ENCODE results near the gene TSKU.
"Not testable (repeated sequence)": the region's sequence is repeated elsewhere in the genome, so short reads cannot be mapped to it uniquely, and the experiment has no call there.

TSKU gene

GRCh38 chr11:76791002-76791770, 8.0 kb downstream of the TSKU start:
- DNase-seq, result not testable (repeated sequence)

- no peak for DNase-seq
Observed at GRCh38 chr11:76791861-76792260, 8.7 kb downstream of the TSKU start.

DNA sequence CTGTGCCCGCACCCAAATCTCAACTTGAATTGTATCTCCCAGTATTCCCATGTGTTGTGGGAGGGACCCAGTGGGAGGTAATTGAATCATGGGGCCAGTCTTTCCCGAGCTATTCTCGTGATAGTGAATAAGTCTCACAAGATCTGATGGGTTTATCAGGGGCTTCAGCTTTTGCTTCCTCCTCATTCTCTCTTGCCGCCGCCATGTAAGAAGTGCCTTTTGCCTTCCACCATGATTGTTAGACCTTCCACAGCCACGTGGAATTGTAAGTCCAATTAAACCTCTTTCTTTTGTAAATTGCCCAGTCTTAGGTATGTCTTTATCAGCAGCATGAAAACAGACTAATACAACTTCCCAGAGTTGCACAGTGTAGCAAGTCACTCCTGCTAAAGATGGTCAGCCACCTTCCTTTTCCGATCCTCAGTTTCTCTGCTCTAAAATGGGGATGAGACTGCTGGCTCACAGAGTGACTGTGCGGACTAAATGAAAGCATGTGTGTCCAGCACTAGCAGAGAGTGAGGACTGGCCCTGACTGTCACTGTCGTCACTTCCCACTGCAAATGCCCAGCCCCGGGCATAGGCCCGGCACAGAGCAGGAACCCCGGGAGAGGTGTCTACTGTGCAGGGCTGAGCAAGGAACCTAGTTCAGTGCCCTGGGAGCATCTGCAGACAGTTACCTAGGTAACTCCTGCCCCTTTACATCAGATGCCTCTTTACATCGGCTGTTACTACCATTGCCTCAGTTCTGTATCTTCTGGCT, 9.5 kb downstream of the TSKU start:
- no peak for DNase-seq

DNA sequence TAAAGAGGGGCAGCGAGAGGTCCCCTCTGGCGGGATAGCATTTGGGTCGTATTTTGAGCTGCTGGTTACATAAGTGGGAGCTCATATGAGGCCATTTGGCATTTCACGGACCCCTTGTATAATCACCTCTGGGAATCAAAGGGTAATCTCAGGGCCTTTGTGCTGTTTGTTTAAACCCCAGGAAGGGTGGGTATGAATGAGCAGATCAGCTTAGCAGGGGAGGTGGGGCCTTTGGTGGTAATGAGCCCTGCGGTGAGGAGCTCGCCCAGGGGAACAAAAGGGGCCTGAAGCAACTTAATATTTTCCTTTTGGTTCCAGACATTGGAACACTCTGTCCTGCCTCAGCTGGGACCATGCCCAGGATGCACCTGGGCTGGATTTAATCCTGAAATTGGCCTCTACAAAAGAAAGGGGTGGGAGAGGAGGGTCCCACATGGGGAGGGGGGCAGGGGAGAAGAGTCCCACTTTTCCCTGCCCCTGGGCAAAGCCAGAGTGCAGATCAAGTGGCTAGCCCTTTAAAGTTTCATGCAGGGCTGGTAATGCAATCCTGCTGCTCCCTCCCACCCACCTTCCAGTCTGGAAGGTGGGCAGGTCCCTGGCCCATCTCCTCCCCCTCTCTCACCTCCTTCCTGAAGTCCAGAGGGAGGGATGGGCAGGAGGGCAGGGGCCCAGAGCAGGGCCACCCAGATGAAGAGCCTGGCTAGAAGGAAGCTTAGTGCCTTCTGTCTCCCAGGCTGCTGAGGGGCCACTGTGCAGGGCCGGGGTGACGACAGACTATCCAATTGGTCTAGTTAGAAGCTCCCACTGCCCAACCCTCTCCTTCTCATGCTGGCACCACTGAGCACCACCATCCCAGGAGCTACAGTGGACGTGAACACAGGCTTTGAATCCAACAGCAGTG, 10.5 kb downstream of the TSKU start:
- no peak for DNase-seq

GRCh38 chr11:76794371-76795289, 11.5 kb downstream of the TSKU start:
- DNase-seq, result no peak

- no peak for DNase-seq
Observed at GRCh38 chr11:76795290-76795935, 12.3 kb downstream of the TSKU start.

- DNase-seq, result no peak
Observed at GRCh38 chr11:76795936-76796441, 12.8 kb downstream of the TSKU start.

DNA sequence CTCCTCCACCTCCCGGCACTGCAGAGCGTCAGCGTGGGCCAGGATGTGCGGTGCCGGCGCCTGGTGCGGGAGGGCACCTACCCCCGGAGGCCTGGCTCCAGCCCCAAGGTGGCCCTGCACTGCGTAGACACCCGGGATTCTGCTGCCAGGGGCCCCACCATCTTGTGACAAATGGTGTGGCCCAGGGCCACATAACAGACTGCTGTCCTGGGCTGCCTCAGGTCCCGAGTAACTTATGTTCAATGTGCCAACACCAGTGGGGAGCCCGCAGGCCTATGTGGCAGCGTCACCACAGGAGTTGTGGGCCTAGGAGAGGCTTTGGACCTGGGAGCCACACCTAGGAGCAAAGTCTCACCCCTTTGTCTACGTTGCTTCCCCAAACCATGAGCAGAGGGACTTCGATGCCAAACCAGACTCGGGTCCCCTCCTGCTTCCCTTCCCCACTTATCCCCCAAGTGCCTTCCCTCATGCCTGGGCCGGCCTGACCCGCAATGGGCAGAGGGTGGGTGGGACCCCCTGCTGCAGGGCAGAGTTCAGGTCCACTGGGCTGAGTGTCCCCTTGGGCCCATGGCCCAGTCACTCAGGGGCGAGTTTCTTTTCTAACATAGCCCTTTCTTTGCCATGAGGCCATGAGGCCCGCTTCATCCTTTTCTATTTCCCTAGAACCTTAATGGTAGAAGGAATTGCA, 13.5 kb downstream of the TSKU start:
- DNase-seq, result no peak

DNA sequence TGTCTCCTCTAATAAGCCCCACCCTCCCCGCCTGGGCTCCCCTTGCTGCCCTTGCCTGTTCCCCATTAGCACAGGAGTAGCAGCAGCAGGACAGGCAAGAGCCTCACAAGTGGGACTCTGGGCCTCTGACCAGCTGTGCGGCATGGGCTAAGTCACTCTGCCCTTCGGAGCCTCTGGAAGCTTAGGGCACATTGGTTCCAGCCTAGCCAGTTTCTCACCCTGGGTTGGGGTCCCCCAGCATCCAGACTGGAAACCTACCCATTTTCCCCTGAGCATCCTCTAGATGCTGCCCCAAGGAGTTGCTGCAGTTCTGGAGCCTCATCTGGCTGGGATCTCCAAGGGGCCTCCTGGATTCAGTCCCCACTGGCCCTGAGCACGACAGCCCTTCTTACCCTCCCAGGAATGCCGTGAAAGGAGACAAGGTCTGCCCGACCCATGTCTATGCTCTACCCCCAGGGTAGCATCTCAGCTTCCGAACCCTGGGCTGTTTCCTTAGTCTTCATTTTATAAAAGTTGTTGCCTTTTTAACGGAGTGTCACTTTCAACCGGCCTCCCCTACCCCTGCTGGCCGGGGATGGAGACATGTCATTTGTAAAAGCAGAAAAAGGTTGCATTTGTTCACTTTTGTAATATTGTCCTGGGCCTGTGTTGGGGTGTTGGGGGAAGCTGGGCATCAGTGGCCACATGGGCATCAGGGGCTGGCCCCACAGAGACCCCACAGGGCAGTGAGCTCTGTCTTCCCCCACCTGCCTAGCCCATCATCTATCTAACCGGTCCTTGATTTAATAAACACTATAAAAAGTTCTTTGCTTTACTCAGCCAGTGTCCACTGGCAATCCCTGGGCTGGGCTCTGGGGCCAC, 14.4 kb downstream of the TSKU start:
- no peak for DNase-seq

DNA sequence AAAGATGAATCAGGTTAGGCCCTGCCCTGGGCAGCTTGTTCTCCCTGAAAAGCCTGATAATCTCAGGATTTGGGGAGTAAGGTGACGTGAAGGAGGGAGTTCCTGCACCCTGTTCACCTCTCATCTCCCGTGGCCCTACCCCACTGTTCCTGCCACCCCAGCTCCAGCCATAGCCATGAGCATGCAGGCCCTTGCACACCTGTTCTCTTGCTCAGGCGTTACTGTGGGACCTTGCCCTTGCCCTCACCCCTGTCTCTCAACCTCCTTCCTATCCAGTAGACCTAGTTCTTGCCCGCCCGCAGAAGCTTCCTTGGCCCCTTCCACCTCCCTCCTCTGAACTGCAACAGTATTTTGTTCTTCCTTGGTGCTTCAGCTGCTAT, 15.0 kb downstream of the TSKU start:
- no peak for DNase-seq

DNA sequence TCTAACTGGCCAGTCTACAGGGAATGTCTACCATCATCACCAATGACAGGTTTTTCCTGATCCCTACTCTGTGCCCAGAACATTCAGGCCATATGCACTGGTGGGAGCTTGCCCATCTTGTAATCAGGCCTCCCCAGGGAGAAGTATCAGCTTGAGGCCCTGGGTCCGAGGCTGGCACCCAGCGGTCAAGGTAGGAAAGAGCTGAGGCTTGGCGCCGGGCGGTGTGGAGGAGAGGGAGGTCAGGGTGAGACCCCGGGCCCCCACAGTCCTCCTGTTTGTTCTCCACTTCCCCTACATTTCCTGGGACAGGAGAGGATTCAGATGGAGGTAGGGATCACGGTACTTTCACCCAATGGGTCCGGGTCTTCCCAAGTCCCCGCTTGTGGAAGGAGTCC, 15.5 kb downstream of the TSKU start:
- DNase-seq, result no peak

DNA sequence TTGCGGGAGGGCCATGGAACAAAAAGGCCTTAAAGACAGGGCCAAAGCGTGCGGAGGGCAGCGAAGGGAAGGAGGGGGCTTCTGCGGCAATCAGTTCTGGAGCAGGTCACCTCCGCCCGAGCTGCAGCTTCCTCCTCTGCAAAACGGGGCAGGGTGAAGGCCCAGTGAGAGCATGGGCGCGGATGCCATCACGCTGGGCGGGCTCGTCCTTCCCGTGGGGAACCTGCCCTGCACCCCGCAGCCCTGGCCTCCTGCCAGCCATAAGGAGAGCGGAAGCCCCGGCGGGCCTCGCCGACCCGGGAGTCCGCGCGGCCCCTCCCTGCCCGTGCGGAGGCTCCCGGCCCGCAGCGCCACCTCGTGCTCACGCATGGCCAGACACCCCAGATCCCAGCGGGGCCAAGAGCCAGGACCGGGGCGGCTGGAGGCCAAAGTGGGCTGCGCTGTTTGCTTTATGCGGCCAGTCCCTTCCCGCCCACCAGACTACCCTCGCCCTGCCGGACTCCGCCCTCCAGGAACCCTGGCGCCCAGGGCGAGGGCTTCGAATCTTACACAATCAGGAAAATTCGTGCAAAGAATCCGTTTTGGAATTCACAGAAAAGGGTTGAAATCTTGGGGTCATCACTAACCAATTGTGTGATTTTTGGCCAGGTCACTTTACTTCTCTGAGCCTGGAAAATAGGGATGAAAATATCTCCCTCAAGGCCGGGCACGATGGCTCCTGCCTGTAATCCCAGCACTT, 16.1 kb downstream of the TSKU start:
- DNase-seq, result no peak

DNA sequence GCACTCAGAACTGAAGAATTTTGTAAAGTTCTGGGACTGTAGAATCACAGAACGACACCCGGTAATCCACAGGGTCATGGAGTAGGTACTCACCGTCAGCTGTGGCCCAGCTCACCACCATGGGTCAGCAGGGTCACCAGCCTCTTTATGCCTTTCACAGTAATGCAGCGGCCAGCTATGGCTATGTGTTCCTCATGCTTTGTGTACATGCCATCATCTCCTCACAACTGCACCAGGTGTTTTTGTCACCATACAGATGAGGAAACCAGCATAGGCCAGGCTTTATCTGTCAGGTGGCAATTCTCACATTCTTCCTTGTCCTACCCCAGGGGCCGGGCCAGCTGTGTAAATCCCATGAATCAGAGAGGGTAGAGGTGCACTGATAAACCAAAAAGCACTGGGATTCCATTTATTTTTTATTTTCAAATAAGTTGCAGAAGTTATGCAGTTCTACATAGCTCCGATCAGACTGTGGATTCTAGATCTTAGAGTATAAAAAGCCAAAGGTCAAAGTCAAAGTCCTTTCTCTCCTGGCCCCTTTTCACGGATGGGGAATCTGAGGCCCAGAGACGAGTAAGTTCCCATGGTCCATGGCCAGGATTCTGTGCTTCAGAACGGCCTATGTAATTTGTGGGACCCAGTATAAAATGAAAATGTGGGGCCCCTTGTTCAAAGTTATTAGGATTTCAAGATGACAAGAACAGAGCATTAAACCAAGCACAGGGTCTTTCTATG, 17.5 kb downstream of the TSKU start:
- DNase-seq, result no peak

DNA sequence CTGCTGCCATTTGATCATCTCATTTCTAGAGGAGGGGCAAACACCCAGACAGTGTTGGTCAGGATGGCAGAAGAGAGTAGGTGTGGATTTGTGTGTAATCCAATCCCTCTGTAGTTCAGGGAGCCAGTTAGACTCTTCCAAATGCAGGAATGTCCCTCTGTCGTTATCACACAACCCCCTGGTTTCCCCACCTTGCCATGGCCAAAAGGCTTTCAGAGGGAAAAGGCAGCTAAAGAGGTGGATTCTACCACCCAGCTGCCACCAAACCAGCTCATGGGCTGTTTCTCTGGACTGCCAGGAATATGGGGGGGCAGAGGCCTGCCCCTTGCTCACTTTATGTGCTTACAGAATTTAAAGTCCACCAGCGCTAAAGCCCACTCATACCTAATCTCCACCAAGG, 18.1 kb downstream of the TSKU start:
- no peak for DNase-seq

GRCh38 chr11:76801736-76802135, 18.6 kb downstream of the TSKU start:
- no peak for DNase-seq

DNA sequence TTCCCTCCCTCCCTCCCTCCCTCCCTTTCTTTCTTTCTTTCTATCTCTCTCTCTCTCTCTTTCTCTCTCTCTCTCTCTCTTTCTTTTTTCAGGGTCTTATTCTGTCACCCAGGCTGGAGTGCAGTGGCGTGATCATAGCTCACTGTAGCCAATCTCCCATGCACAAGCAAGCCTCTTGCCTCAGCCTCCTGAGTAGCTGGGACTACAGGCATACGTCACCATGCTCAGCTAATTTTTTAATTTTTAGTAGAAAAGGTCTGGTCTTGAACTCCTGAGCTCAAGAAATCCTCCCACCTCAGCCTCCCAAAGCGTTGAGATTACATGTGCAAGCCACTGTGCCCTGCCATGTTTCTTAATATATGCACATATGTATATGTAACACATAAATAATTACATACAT, 19.0 kb downstream of the TSKU start:
- no peak for DNase-seq

- no peak for DNase-seq
Observed at GRCh38 chr11:76802621-76803020, 19.5 kb downstream of the TSKU start.

DNA sequence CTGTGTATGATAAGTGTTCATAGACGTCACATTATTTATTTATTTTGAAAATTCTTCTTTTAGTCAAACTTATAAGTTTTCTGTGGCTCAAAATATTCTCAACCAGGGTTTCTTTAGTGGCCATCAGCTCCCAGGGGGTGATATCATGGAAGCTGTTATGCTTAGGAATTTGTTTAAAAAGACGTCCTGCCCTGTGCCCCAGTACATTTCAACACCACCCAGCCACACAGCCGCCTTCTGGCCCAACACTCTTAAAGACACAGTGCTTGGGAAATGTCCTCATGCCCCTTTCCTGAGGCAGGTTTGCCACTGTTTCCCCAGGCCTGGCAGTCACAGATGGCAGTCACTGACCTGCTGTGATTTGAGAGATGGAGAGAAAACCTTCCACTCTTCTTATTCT, 19.9 kb downstream of the TSKU start:
- no peak for DNase-seq
